Tongue (tissue), 2 donors: ENCODE data around the gene CPEB2. TPM values are rescaled to one million over a fixed set of nuclear protein-coding genes. Genes with fewer than 3 reads are reported as not detected.

Experiments used
- DNase-seq: peaks from one replicate; pipeline ENCODE4 v3.0.0-alpha.2; 2015
- total RNA-seq: library from RNA; depleted of rRNA; stranded (reverse); fragments of >200 nt; gene quantifications from one replicate; pipeline ENCODE4 v1.2.3, GENCODE V29; 2014

Gene CPEB2
- total RNA-seq = 13.6 TPM

GRCh38 chr4:15001869-15002658 lies at the start of gene CPEB2:
Gene CPEB2, plus strand, starts transcription at chr4:15002481. Its CDS starts 193 bp downstream, at chr4:15002674.
- DNase-seq = peak; percentile 93

- DNase-seq = no peak
Measured at GRCh38 chr4:14958436-14958835, 43.8 kb upstream of the CPEB2 start.

GRCh38 chr4:14961292-14961691 lies 41.0 kb upstream of the CPEB2 start:
- no peak for DNase-seq

- DNase-seq = no peak
Measured at GRCh38 chr4:14965071-14965470, 37.2 kb upstream of the CPEB2 start.

- no peak for DNase-seq
Measured at GRCh38 chr4:14967982-14968381, 34.3 kb upstream of the CPEB2 start.

GRCh38 chr4:14977830-14978229 lies 24.5 kb upstream of the CPEB2 start:
- no peak for DNase-seq

GRCh38 chr4:14984448-14984847 lies 17.8 kb upstream of the CPEB2 start:
- no peak for DNase-seq

- DNase-seq = no peak
Measured at GRCh38 chr4:14985161-14985560, 17.1 kb upstream of the CPEB2 start.

- no peak for DNase-seq
Measured at GRCh38 chr4:14985843-14986242, 16.4 kb upstream of the CPEB2 start.

- no peak for DNase-seq
Measured at GRCh38 chr4:14987054-14987453, 15.2 kb upstream of the CPEB2 start.

GRCh38 chr4:14990484-14990883 lies 11.8 kb upstream of the CPEB2 start:
- DNase-seq = no peak

- DNase-seq = no peak
Measured at GRCh38 chr4:14994242-14994641, 8.0 kb upstream of the CPEB2 start.

- peak; percentile 74 for DNase-seq
Measured at GRCh38 chr4:15001248-15001868, 923 bp upstream of the CPEB2 start.

- peak; percentile 76 for DNase-seq
Measured at GRCh38 chr4:15002659-15003400, 549 bp downstream of the CPEB2 start.

- peak; percentile 51 for DNase-seq
Measured at GRCh38 chr4:15003401-15003890, 1.2 kb downstream of the CPEB2 start.

GRCh38 chr4:15003891-15004738 lies 1.8 kb downstream of the CPEB2 start:
- peak; percentile 31 for DNase-seq

- DNase-seq = peak; percentile 57
Measured at GRCh38 chr4:15004739-15005301, 2.5 kb downstream of the CPEB2 start.

- no peak for DNase-seq
Measured at GRCh38 chr4:15005474-15006115, 3.3 kb downstream of the CPEB2 start.

GRCh38 chr4:15006416-15007024 lies 4.2 kb downstream of the CPEB2 start:
- DNase-seq = peak; percentile 21

GRCh38 chr4:15007201-15007600 lies 4.9 kb downstream of the CPEB2 start:
- DNase-seq = no peak
